SK-N-SH (cell line): Measurements from ENCODE around the gene SIRT2. TPM values are rescaled to one million over a fixed set of nuclear protein-coding genes. Genes with fewer than 3 reads are reported as not detected.

Source experiments
- CTCF ChIA-PET: fragments of 300-600, 350-600 bp; formaldehyde crosslinking; extraction: SDS; loops from one replicate; lab custom pipeline; 2021; lab: Yijun Ruan, JAX
- POLR2A ChIA-PET: fragments of 350-600 bp; sonication (Branson Sonifier 250); formaldehyde crosslinking; extraction: SDS; loops from one replicate; lab custom pipeline; 2020; ENCODE audit warnings: antibody characterized with exemption, inconsistent platforms; lab: Yijun Ruan, JAX
- DNase-seq: peaks from one replicate; pipeline ENCODE4 v3.0.0; 2012
- H2AFZ ChIP-seq: fragments of 200-600 bp; sonication (generic); 2 replicates; pipeline ENCODE4 v1.8.1; 2016; ENCODE audit warnings: antibody characterized with exemption, mild to moderate bottlenecking, low read depth
- H3F3A ChIP-seq: fragments of 200-600 bp; sonication (generic); replicated peaks from 2 replicates; pipeline ENCODE3; 2016; ENCODE audit warnings: antibody characterized with exemption, mild to moderate bottlenecking; ENCODE audit not compliant: insufficient read depth
- H3K27ac ChIP-seq, 2 experiments: fragments of 200-500 bp in 1 of 2; fragments of 200-600 bp in 1 of 2; sonication (Bioruptor generic) in 1 of 2; sonication (generic), shearing (Covaris generic) in 1 of 2; 2 replicates each; pipeline versions ENCODE4 v1.5.1 to v1.6.1; 2014 to 2016; ENCODE audit warnings: low read depth in 2 of 2, inconsistent platforms in 1 of 2, low read length in 1 of 2, mild to moderate bottlenecking in 1 of 2, mixed read lengths in 1 of 2
- H3K27me3 ChIP-seq: fragments of 200-600 bp; sonication (generic), shearing (Covaris generic); 2 replicates; pipeline ENCODE4 v1.6.1; 2016; ENCODE audit warnings: mixed run types; ENCODE audit not compliant: insufficient read depth
- H3K36me3 ChIP-seq, 2 experiments: fragments of 200-500 bp in 1 of 2; fragments of 200-600 bp in 1 of 2; sonication (Bioruptor generic) in 1 of 2; sonication (generic) in 1 of 2; replicated peaks in 1 of 2; 2 replicates each; pipeline versions ENCODE3 to v1.5.1; 2014 to 2016; ENCODE audit warnings: low read length in 1 of 2, mild to moderate bottlenecking in 1 of 2; ENCODE audit not compliant: insufficient read depth in 2 of 2, control insufficient read depth in 1 of 2
- H3K4me1 ChIP-seq, 2 experiments: fragments of 200-500 bp in 1 of 2; fragments of 200-600 bp in 1 of 2; sonication (Bioruptor generic) in 1 of 2; sonication (generic), shearing (Covaris generic) in 1 of 2; 2 replicates each; pipeline versions ENCODE4 v1.5.1 to v1.6.1; 2014 to 2016; ENCODE audit warnings: low read depth in 1 of 2, low read length in 1 of 2, mixed run types in 1 of 2; ENCODE audit not compliant: insufficient read depth in 2 of 2, control insufficient read depth in 1 of 2
- H3K4me2 ChIP-seq: fragments of 200-600 bp; sonication (generic), shearing (Covaris generic); 2 replicates; pipeline ENCODE4 v1.6.1; 2017; ENCODE audit warnings: mixed run types
- H3K4me3 ChIP-seq, 2 experiments: fragments of 200-500 bp in 1 of 2; fragments of 200-600 bp in 1 of 2; sonication (Bioruptor generic) in 1 of 2; sonication (generic), shearing (Covaris generic) in 1 of 2; 2 replicates each; pipeline versions ENCODE4 v1.5.1 to v1.8.1; 2014 to 2016; ENCODE audit warnings: low read depth in 2 of 2, inconsistent platforms in 1 of 2, low read length in 1 of 2, mild to moderate bottlenecking in 1 of 2, mixed read lengths in 1 of 2, moderate library complexity in 1 of 2
- H3K79me2 ChIP-seq: fragments of 200-600 bp; sonication (generic); 2 replicates; pipeline ENCODE4 v1.8.1; 2017; ENCODE audit warnings: mild to moderate bottlenecking; ENCODE audit not compliant: insufficient read depth
- H3K9ac ChIP-seq: fragments of 200-600 bp; sonication (generic); 2 replicates; pipeline ENCODE4 v1.6.1; 2017; ENCODE audit warnings: mixed run types
- H3K9me2 ChIP-seq: fragments of 200-600 bp; sonication (generic); 2 replicates; pipeline ENCODE4 v1.6.1; 2017; ENCODE audit warnings: mixed run types
- H3K9me3 ChIP-seq: fragments of 200-600 bp; sonication (generic); 2 replicates; pipeline ENCODE4 v1.6.1; 2017; ENCODE audit warnings: mixed run types, mild to moderate bottlenecking, moderate library complexity
- H4K20me1 ChIP-seq: fragments of 200-600 bp; sonication (generic); 2 replicates; pipeline ENCODE4 v1.6.1; 2017; ENCODE audit warnings: mild to moderate bottlenecking, mixed run types; ENCODE audit not compliant: insufficient read depth
- CHD2 ChIP-seq: fragments of 150-350 bp; IDR thresholded peaks from 2 replicates; pipeline ENCODE4 v1.6.1; 2018; ENCODE audit warnings: low read length; ENCODE audit not compliant: partially characterized antibody
- ELF1 ChIP-seq: IDR thresholded peaks from 2 replicates; pipeline ENCODE4 v1.4.0; 2012
- EP300 ChIP-seq, 2 experiments: IDR thresholded peaks; 2 replicates each; pipeline versions ENCODE4 v1.4.0 to v1.6.1; 2012; ENCODE audit warnings: borderline replicate concordance in 1 of 2, low read depth in 1 of 2, low read length in 1 of 2
- EZH2phosphoT487 ChIP-seq: fragments of 200-600 bp; sonication (generic); IDR thresholded peaks from 2 replicates; pipeline ENCODE4 v1.6.1; 2017; ENCODE audit warnings: low read depth, mixed run types, mild to moderate bottlenecking, antibody characterized with exemption, moderate library complexity, borderline replicate concordance
- FOSL2 ChIP-seq: IDR thresholded peaks from 2 replicates; pipeline ENCODE4 v1.4.0; 2012; ENCODE audit warnings: low read depth, mild to moderate bottlenecking, moderate library complexity, borderline replicate concordance
- FOXJ3 ChIP-seq: sonication (generic); formaldehyde crosslinking; IDR thresholded peaks from 2 replicates; pipeline ENCODE4 v1.5.1; 2020; ENCODE audit warnings: mild to moderate bottlenecking, missing genetic modification reagents
- FOXM1 ChIP-seq: IDR thresholded peaks from 2 replicates; pipeline ENCODE4 v1.4.0; 2012; ENCODE audit warnings: low read depth, mild to moderate bottlenecking
- GABPA ChIP-seq: IDR thresholded peaks from 2 replicates; pipeline ENCODE4 v1.4.0; 2012; ENCODE audit warnings: low read depth, mild to moderate bottlenecking
- GATA2 ChIP-seq: sonication (generic); formaldehyde crosslinking; IDR thresholded peaks from 2 replicates; pipeline ENCODE4 v1.5.0; 2020; ENCODE audit warnings: mild to moderate bottlenecking, missing genetic modification reagents
- IRF3 ChIP-seq: fragments of 150-350 bp; IDR thresholded peaks from 2 replicates; pipeline ENCODE4 v1.6.1; 2016; ENCODE audit warnings: mild to moderate bottlenecking, low read depth, low read length
- JUND ChIP-seq: IDR thresholded peaks from 2 replicates; pipeline ENCODE4 v1.4.0; 2012
- MXI1 ChIP-seq: IDR thresholded peaks from 2 replicates; pipeline ENCODE4 v1.6.1; 2012; ENCODE audit warnings: mild to moderate bottlenecking, low read depth, low read length, improper control_type of control experiment
- NRF1 ChIP-seq: IDR thresholded peaks from 2 replicates; pipeline ENCODE4 v1.6.1; 2012; ENCODE audit warnings: low read depth, mild to moderate bottlenecking, low read length
- PBX3 ChIP-seq: IDR thresholded peaks from 2 replicates; pipeline ENCODE4; 2012
- POLR2AphosphoS5 ChIP-seq: IDR thresholded peaks from 2 replicates; pipeline ENCODE4 v1.6.1; 2012; ENCODE audit warnings: low read depth, low read length
- RAD21 ChIP-seq: IDR thresholded peaks from 2 replicates; pipeline ENCODE4 v1.6.1; 2012; ENCODE audit warnings: mild to moderate bottlenecking, low read length
- RCOR1 ChIP-seq: fragments of 150-350 bp; IDR thresholded peaks from 2 replicates; pipeline ENCODE4 v1.6.1; 2017; ENCODE audit warnings: antibody characterized with exemption, low read length
- RFX5 ChIP-seq: IDR thresholded peaks from 2 replicates; pipeline ENCODE4 v1.6.1; 2012; ENCODE audit warnings: mild to moderate bottlenecking, improper control_type of control experiment, low read length
- RXRA ChIP-seq: IDR thresholded peaks from 2 replicates; pipeline ENCODE4 v1.4.0; 2012; ENCODE audit warnings: low read depth, mild to moderate bottlenecking, borderline replicate concordance
- SIN3A ChIP-seq: IDR thresholded peaks from 2 replicates; pipeline ENCODE4 v1.6.1; 2012; ENCODE audit warnings: low read depth, mild to moderate bottlenecking, low read length, moderate library complexity, borderline replicate concordance
- SMC3 ChIP-seq: IDR thresholded peaks from 2 replicates; pipeline ENCODE4 v1.6.1; 2012; ENCODE audit warnings: low read depth, low read length, improper control_type of control experiment
- TAF1 ChIP-seq: IDR thresholded peaks from 2 replicates; pipeline ENCODE4 v1.6.1; 2012; ENCODE audit warnings: low read depth, mild to moderate bottlenecking, low read length, moderate library complexity, borderline replicate concordance
- TCF12 ChIP-seq: IDR thresholded peaks from 2 replicates; pipeline ENCODE4 v1.4.0; 2012
- TEAD4 ChIP-seq: IDR thresholded peaks from 2 replicates; pipeline ENCODE4 v1.4.0; 2012; ENCODE audit warnings: mild to moderate bottlenecking, borderline replicate concordance; ENCODE audit not compliant: insufficient read depth
- USF1 ChIP-seq: IDR thresholded peaks from 2 replicates; pipeline ENCODE4 v1.4.0; 2012; ENCODE audit warnings: low read depth, borderline replicate concordance
- YY1 ChIP-seq: IDR thresholded peaks from 2 replicates; pipeline ENCODE4 v1.4.0; 2012; ENCODE audit warnings: low read depth, mild to moderate bottlenecking
- ZBTB33 ChIP-seq: IDR thresholded peaks from 2 replicates; pipeline ENCODE4 v1.4.0; 2012; ENCODE audit warnings: low read depth, borderline replicate concordance
- WGBS: methylation state at CpG from one replicate; pipeline ENCODE4 v1.1.6; 2017; ENCODE audit warnings: low lambda C conversion rate; 5-methylcytosine and 5-hydroxymethylcytosine counted together
- polyA plus RNA-seq, 3 experiments: library from polyadenylated mRNA; depleted of rRNA; stranded (reverse); fragments of >200 nt; gene quantifications; 2 replicates each; pipeline ENCODE4 v1.2.3, GENCODE V29; 2012
- TF ChIP-seq, protein P1 (sequence below): fragments of 150-350 bp; IDR thresholded peaks from 2 replicates; pipeline ENCODE4 v1.6.1; 2017; ENCODE audit warnings: antibody characterized with exemption, low read length, low read depth, borderline replicate concordance

Gene SIRT2
- polyA plus RNA-seq (2012; rRNA removed) = 37.9 and 39.3 TPM in 2 replicates
- polyA plus RNA-seq (2012; cell fraction: cytosol; rRNA removed) = 17.9 and 27.7 TPM in 2 replicates
- polyA plus RNA-seq (2012; cell fraction: nucleus; rRNA removed) = 86.3 and 93.6 TPM in 2 replicates

- H3F3A ChIP-seq = peaks cover 4% of the 10 kb centered on the region
- peak within 1 kb of the TSS; percentile 95 for H2AFZ ChIP-seq
- H3K4me1 ChIP-seq = peaks cover 0 to 9% of the 10 kb centered on the region in 2 experiments; a peak in 2 of 4 replicates
- H3K9me3 ChIP-seq = no peaks in the 10 kb centered on the region
- ChIA-PET CTCF (interaction anchor here (0.8 to 2.8 kb wide), 8 partner anchors 12 to 33 kb away, joined by 3 to 19 read pairs (median 4); partner anchors contain the start of genes MRPS12, RINL and SARS2), POLR2A (interaction anchor here (1.6 kb wide), 1 partner anchor 37 kb away, joined by 3 read pairs; no protein-coding TSS in a partner anchor)
- H3K9me2 ChIP-seq = no peaks in the 10 kb centered on the region
- H3K36me3 ChIP-seq = no peaks in the 10 kb centered on the region
- no peaks in the 10 kb centered on the region for H3K27me3 ChIP-seq
- peak within 1 kb of the TSS; percentile 51 to 77 for H3K27ac ChIP-seq
- H4K20me1 ChIP-seq = no peaks in the 10 kb centered on the region
- peaks cover 43% of the 10 kb centered on the region for H3K79me2 ChIP-seq
- H3K9ac ChIP-seq = peak within 1 kb of the TSS; percentile 81
- 1% methylated on average over 35 of the region's 64 CpGs for WGBS
- H3K4me2 ChIP-seq = peak within 1 kb of the TSS; percentile 95
- peak; percentile 98 for DNase-seq
- H3K4me3 ChIP-seq = peak within 1 kb of the TSS; percentile 66 to 92
- 0 out of 2 replicates have a peak, but pooled peaks have one; percentile 17 for TF ChIP-seq RCOR1
- peak; percentile 97 for TF ChIP-seq YY1
- TF ChIP-seq SMC3 = no peak
- peak; percentile 38; the same call in 1 of the 2 replicates for TF ChIP-seq NRF1
- TF ChIP-seq, protein P1, sequence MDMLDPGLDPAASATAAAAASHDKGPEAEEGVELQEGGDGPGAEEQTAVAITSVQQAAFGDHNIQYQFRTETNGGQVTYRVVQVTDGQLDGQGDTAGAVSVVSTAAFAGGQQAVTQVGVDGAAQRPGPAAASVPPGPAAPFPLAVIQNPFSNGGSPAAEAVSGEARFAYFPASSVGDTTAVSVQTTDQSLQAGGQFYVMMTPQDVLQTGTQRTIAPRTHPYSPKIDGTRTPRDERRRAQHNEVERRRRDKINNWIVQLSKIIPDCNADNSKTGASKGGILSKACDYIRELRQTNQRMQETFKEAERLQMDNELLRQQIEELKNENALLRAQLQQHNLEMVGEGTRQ = no peak
- 0 out of 2 replicates have a peak, but pooled peaks have one; percentile 20 for TF ChIP-seq PBX3
- TF ChIP-seq POLR2AphosphoS5 = no peak
- 0 out of 2 replicates have a peak, but pooled peaks have one; percentile 10 for TF ChIP-seq TCF12
- peak; percentile 79 for TF ChIP-seq USF1
- peak; percentile 78; the same call in 1 of the 2 replicates for TF ChIP-seq SIN3A
- no peak for TF ChIP-seq FOXM1
- no peak for TF ChIP-seq JUND
- TF ChIP-seq TEAD4 = no peak
- TF ChIP-seq IRF3 = peak; percentile 82
- peak; percentile 64; the same call in 1 of the 2 replicates for TF ChIP-seq ZBTB33
- no peak for TF ChIP-seq EP300 (IDR thresholded peaks at IDR 0.05; ENCODE audit: borderline replicate concordance in 1 of 2, low read depth in 1 of 2, low read length in 1 of 2)
- TF ChIP-seq RXRA = no peak
- TF ChIP-seq ELF1 = peak; percentile 93
- TF ChIP-seq FOSL2 = no peak
- TF ChIP-seq GATA2 (CRISPR knock-in tag) = no peak
- peak; percentile 63 for TF ChIP-seq MXI1
- TF ChIP-seq FOXJ3 = peak; percentile 17; the same call in 1 of the 2 replicates
- TF ChIP-seq TAF1 = no peak
- TF ChIP-seq CHD2 = peak; percentile 96
- no peak for TF ChIP-seq EZH2phosphoT487
- peak; percentile 54; the same call in 1 of the 2 replicates for TF ChIP-seq RFX5
- TF ChIP-seq GABPA = peak; percentile 80
- peak; percentile 22; the same call in 1 of the 2 replicates for TF ChIP-seq RAD21
Measured at GRCh38 chr19:38899447-38900201, at the start of gene SIRT2, which contains the start of gene NFKBIB. Gene SIRT2 (minus strand): TSS chr19:38899618. CDS start chr19:38899521, 97 bp downstream. Gene NFKBIB (plus strand): TSS chr19:38899969. CDS start chr19:38900033, 64 bp downstream.
